H9 (cell line): ENCODE measurements around the gene FAM180A. TPM values are rescaled to one million over a fixed set of nuclear protein-coding genes. Genes with fewer than 3 reads are reported as not detected.

ENCODE experiments used
- DNase-seq: peaks from one replicate; pipeline ENCODE4 v3.0.0-alpha.2; 2017
- H2AFZ ChIP-seq: one replicate; pipeline ENCODE4 v1.6.1; 2013; ENCODE audit warnings: mild to moderate bottlenecking, low read length, control low read depth, moderate library complexity
- H2AK5ac ChIP-seq: 2 replicates; pipeline ENCODE4 v1.6.1; 2013; ENCODE audit warnings: low read length, control low read depth, mixed read lengths; ENCODE audit not compliant: insufficient read length
- H2BK120ac ChIP-seq: one replicate; pipeline ENCODE4 v1.6.1; 2013; ENCODE audit warnings: low read depth, mild to moderate bottlenecking, low read length, control low read depth, inconsistent platforms; ENCODE audit not compliant: poor library complexity, severe bottlenecking
- H2BK12ac ChIP-seq: 2 replicates; pipeline ENCODE4 v1.6.1; 2013; ENCODE audit warnings: low read length, control low read depth, mixed read lengths, low read depth; ENCODE audit not compliant: insufficient read length
- H2BK15ac ChIP-seq: 2 replicates; pipeline ENCODE4 v1.6.1; 2013; ENCODE audit warnings: low read depth, low read length, control low read depth
- H2BK20ac ChIP-seq: one replicate; pipeline ENCODE4 v1.6.1; 2013; ENCODE audit warnings: low read depth, mild to moderate bottlenecking, low read length, control low read depth, inconsistent platforms; ENCODE audit not compliant: poor library complexity, severe bottlenecking
- H2BK5ac ChIP-seq: 2 replicates; pipeline ENCODE4 v1.6.1; 2013; ENCODE audit warnings: low read length, control low read depth, mixed read lengths; ENCODE audit not compliant: insufficient read length
- H3K14ac ChIP-seq: 2 replicates; pipeline ENCODE4 v1.6.1; 2013; ENCODE audit warnings: low read length, control low read depth; ENCODE audit not compliant: insufficient read depth
- H3K18ac ChIP-seq: 2 replicates; pipeline ENCODE4 v1.6.1; 2013; ENCODE audit warnings: low read depth, mild to moderate bottlenecking, mixed read lengths, low read length, control low read depth; ENCODE audit not compliant: insufficient read length
- H3K23ac ChIP-seq: 2 replicates; pipeline ENCODE4 v1.6.1; 2013; ENCODE audit warnings: low read length, control low read depth, mixed read lengths, low read depth; ENCODE audit not compliant: insufficient read length
- H3K23me2 ChIP-seq: 2 replicates; pipeline ENCODE4 v1.6.1; 2013; ENCODE audit warnings: low read depth, mild to moderate bottlenecking, mixed read lengths, low read length, control low read depth; ENCODE audit not compliant: insufficient read length, poor library complexity, severe bottlenecking
- H3K27ac ChIP-seq: 2 replicates; pipeline ENCODE4 v1.5.1; 2013; ENCODE audit warnings: low read length, control low read depth, mixed read lengths, low read depth; ENCODE audit not compliant: insufficient read length
- H3K27me3 ChIP-seq: 2 replicates; pipeline ENCODE4 v1.6.1; 2013; ENCODE audit warnings: low read length, control low read depth, inconsistent platforms; ENCODE audit not compliant: insufficient read depth
- H3K4ac ChIP-seq: 2 replicates; pipeline ENCODE4 v1.6.1; 2013; ENCODE audit warnings: low read depth, mild to moderate bottlenecking, control low read depth, inconsistent platforms, low read length, moderate library complexity
- H3K4me1 ChIP-seq: 2 replicates; pipeline ENCODE4 v1.6.1; 2013; ENCODE audit warnings: low read length, control low read depth, inconsistent platforms; ENCODE audit not compliant: insufficient read depth
- H3K4me2 ChIP-seq: 2 replicates; pipeline ENCODE4 v1.6.1; 2013; ENCODE audit warnings: low read length, control low read depth, mixed read lengths; ENCODE audit not compliant: insufficient read length, insufficient read depth
- H3K56ac ChIP-seq: 2 replicates; pipeline ENCODE4 v1.6.1; 2013; ENCODE audit warnings: low read depth, mild to moderate bottlenecking, mixed read lengths, low read length, control low read depth; ENCODE audit not compliant: insufficient read length
- H3K79me1 ChIP-seq: 2 replicates; pipeline ENCODE4 v1.6.1; 2013; ENCODE audit warnings: low read depth, mild to moderate bottlenecking, moderate library complexity, low read length, control low read depth, inconsistent platforms; ENCODE audit not compliant: insufficient read depth, poor library complexity, severe bottlenecking
- H3K79me2 ChIP-seq: 2 replicates; pipeline ENCODE4 v1.6.1; 2013; ENCODE audit warnings: low read length, control low read depth, inconsistent platforms; ENCODE audit not compliant: insufficient read depth
- H3K9ac ChIP-seq: 2 replicates; pipeline ENCODE4 v1.6.1; 2013; ENCODE audit warnings: low read length, control low read depth, mixed read lengths; ENCODE audit not compliant: insufficient read length; ENCODE audit errors: extremely low read depth
- H3K9me3 ChIP-seq: one replicate; pipeline ENCODE4 v1.6.1; 2013; ENCODE audit warnings: low read depth, low read length, inconsistent platforms; ENCODE audit not compliant: control insufficient read depth
- H3T11ph ChIP-seq: one replicate; pipeline ENCODE4 v1.6.1; 2013; ENCODE audit warnings: mild to moderate bottlenecking, low read length, control low read depth, inconsistent platforms
- H4K20me1 ChIP-seq: one replicate; pipeline ENCODE4 v1.6.1; 2013; ENCODE audit not compliant: control insufficient read depth, insufficient read length, insufficient read depth
- H4K5ac ChIP-seq: 2 replicates; pipeline ENCODE4 v1.6.1; 2013; ENCODE audit warnings: low read depth, mild to moderate bottlenecking, mixed read lengths, low read length, control low read depth; ENCODE audit not compliant: insufficient read length
- H4K8ac ChIP-seq: replicated peaks from 2 replicates; pipeline ENCODE4 v1.6.1; 2013; ENCODE audit warnings: low read length, control low read depth, mixed read lengths, low read depth; ENCODE audit not compliant: insufficient read length
- H4K91ac ChIP-seq: 2 replicates; pipeline ENCODE4 v1.6.1; 2013; ENCODE audit warnings: low read depth, mild to moderate bottlenecking, moderate library complexity, mixed read lengths, low read length, control low read depth; ENCODE audit not compliant: insufficient read length
- H3K27ac Mint-ChIP-seq, 3 experiments: 2 replicates in 2 of 3; 3 replicates in 1 of 3; pipeline ENCODE4 v1.8.0; 2020 to 2021; ENCODE audit warnings: mixed read lengths in 3 of 3, mild to moderate bottlenecking in 1 of 3, moderate library complexity in 1 of 3
- H3K27me3 Mint-ChIP-seq: 2 replicates; pipeline ENCODE4 v1.8.0; 2021; ENCODE audit warnings: low read depth, mild to moderate bottlenecking, moderate library complexity, mixed read lengths
- H3K36me3 Mint-ChIP-seq, 3 experiments: 2 replicates in 2 of 3; 3 replicates in 1 of 3; pipeline ENCODE4 v1.8.0; 2020 to 2021; ENCODE audit warnings: low read depth in 3 of 3, mixed read lengths in 3 of 3; ENCODE audit not compliant: insufficient read depth in 1 of 3
- H3K4me1 Mint-ChIP-seq, 2 experiments: 2 replicates each; pipeline ENCODE4 v1.8.0; 2020; ENCODE audit warnings: mixed read lengths in 2 of 2
- H3K4me3 Mint-ChIP-seq, 2 experiments: 2 replicates in 1 of 2; 3 replicates in 1 of 2; pipeline ENCODE4 v1.8.0; 2020 to 2021; ENCODE audit warnings: mild to moderate bottlenecking in 2 of 2, mixed read lengths in 2 of 2, moderate library complexity in 1 of 2
- H3K9me3 Mint-ChIP-seq, 2 experiments: 2 replicates in 1 of 2; 3 replicates in 1 of 2; pipeline ENCODE4 v1.8.0; 2020; ENCODE audit warnings: mild to moderate bottlenecking in 2 of 2, mixed read lengths in 2 of 2, moderate library complexity in 1 of 2
- WGBS: extraction: QIAGEN DNeasy Blood & Tissue Kit; methylation state at CpG from one replicate; pipeline ENCODE4 v1.1.7; 2013; ENCODE audit warnings: missing lambda C conversion rate, low lambda C conversion rate, mixed read lengths; ENCODE audit not compliant: insufficient read length; ENCODE audit errors: extremely low coverage; 5-methylcytosine and 5-hydroxymethylcytosine counted together
- total RNA-seq: library from RNA; stranded (reverse); gene quantifications from 2 replicates; pipeline ENCODE4 v1.2.1, GENCODE V29; 2021
- TF ChIP-seq, protein P1 (sequence below): fragments of 200-600 bp; sonication (generic); conservative IDR thresholded peaks from 3 replicates; pipeline ENCODE4 v1.8.0; 2021; ENCODE audit warnings: antibody characterized with exemption, mild to moderate bottlenecking

FAM180A gene
- total RNA-seq, 1 experiment from 2014 or later = not detected

GRCh38 chr7:135790371-135790977 lies 41.9 kb upstream of the FAM180A start:
- H4K8ac ChIP-seq = no peak overlapping the region
- H4K91ac ChIP-seq = no peak overlapping the region
- no peak overlapping the region for H2BK20ac ChIP-seq
- no peak overlapping the region for H3K18ac ChIP-seq
- H3K27ac ChIP-seq = no peak overlapping the region
- TF ChIP-seq, protein P1, sequence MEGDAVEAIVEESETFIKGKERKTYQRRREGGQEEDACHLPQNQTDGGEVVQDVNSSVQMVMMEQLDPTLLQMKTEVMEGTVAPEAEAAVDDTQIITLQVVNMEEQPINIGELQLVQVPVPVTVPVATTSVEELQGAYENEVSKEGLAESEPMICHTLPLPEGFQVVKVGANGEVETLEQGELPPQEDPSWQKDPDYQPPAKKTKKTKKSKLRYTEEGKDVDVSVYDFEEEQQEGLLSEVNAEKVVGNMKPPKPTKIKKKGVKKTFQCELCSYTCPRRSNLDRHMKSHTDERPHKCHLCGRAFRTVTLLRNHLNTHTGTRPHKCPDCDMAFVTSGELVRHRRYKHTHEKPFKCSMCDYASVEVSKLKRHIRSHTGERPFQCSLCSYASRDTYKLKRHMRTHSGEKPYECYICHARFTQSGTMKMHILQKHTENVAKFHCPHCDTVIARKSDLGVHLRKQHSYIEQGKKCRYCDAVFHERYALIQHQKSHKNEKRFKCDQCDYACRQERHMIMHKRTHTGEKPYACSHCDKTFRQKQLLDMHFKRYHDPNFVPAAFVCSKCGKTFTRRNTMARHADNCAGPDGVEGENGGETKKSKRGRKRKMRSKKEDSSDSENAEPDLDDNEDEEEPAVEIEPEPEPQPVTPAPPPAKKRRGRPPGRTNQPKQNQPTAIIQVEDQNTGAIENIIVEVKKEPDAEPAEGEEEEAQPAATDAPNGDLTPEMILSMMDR = no peak
- peaks cover 0 to 6% of the 10 kb centered on the region in 2 experiments; a peak in 2 of 4 replicates for H3K4me1 Mint-ChIP-seq
- H4K20me1 ChIP-seq = no peaks in the 10 kb centered on the region
- no peaks in the 10 kb centered on the region for H3K27me3 Mint-ChIP-seq
- H3K4me2 ChIP-seq = no peak overlapping the region
- H3K79me2 ChIP-seq = no peaks in the 10 kb centered on the region
- 0 out of 7 replicates have a peak, but pooled peaks cover 0 to 6% (median 0%) of the 10 kb centered on the region in 3 experiments for H3K36me3 Mint-ChIP-seq
- H2BK120ac ChIP-seq = no peak overlapping the region
- H2BK15ac ChIP-seq = no peak overlapping the region
- H3K4ac ChIP-seq = no peak overlapping the region
- WGBS = no CpG with 5 or more reads among the region's 11 CpGs
- no peak overlapping the region for H2AK5ac ChIP-seq
- no peaks in the 10 kb centered on the region for H3K79me1 ChIP-seq
- H3K4me1 ChIP-seq = no peaks in the 10 kb centered on the region
- H2AFZ ChIP-seq = no peak overlapping the region
- H3K23me2 ChIP-seq = no peaks in the 10 kb centered on the region
- H2BK5ac ChIP-seq = no peak overlapping the region
- no peak overlapping the region for H3K14ac ChIP-seq
- no peak overlapping the region for H3K56ac ChIP-seq
- no peak overlapping the region for H2BK12ac ChIP-seq
- peaks cover 0 to 3% of the 10 kb centered on the region in 2 experiments; a peak in 1 of 5 replicates for H3K9me3 Mint-ChIP-seq
- no peaks in the 10 kb centered on the region for H3K9me3 ChIP-seq
- DNase-seq = no peak
- no peaks in the 10 kb centered on the region for H3K27me3 ChIP-seq
- H3K9ac ChIP-seq = no peak overlapping the region
- no peak overlapping the region for H3T11ph ChIP-seq
- H4K5ac ChIP-seq = no peak overlapping the region
- H3K4me3 Mint-ChIP-seq = no peak overlapping the region
- no peak overlapping the region for H3K23ac ChIP-seq
- H3K27ac Mint-ChIP-seq = no peak overlapping the region
